GM18508 (cell line): ENCODE measurements around the gene HOXA9.

Experiments
- ATAC-seq: cut with Tn5 transposase; IDR thresholded peaks from one replicate; pipeline ENCODE4 v1.9.1; 2021; ENCODE audit warnings: moderate number of reproducible peaks; ENCODE audit not compliant: insufficient read depth, unreplicated experiment

HOXA9 gene

GRCh38 chr7:27201580-27202017 is 36.3 kb upstream of the HOXA9 start:
- no peak for ATAC-seq

- ATAC-seq, result no peak
Observed at GRCh38 chr7:27200761-27201579, 35.6 kb upstream of the HOXA9 start.

GRCh38 chr7:27199849-27200760 is 34.8 kb upstream of the HOXA9 start, which contains the start of gene HOXA13:
Gene HOXA13, minus strand, starts transcription at chr7:27200091. Its CDS starts 14 bp downstream, at chr7:27200077.
- ATAC-seq, result no peak

GRCh38 chr7:27198871-27199801 is 33.8 kb upstream of the HOXA9 start:
- no peak for ATAC-seq

GRCh38 chr7:27198138-27198841 is 33.0 kb upstream of the HOXA9 start:
- no peak for ATAC-seq

- ATAC-seq, result no peak
Observed at GRCh38 chr7:27197137-27198042, 32.1 kb upstream of the HOXA9 start.

GRCh38 chr7:27196287-27196767 is 31.0 kb upstream of the HOXA9 start:
- no peak for ATAC-seq

- ATAC-seq, result no peak
Observed at GRCh38 chr7:27194686-27195379, 29.5 kb upstream of the HOXA9 start.

- ATAC-seq, result no peak
Observed at GRCh38 chr7:27194002-27194352, 28.6 kb upstream of the HOXA9 start.

GRCh38 chr7:27193335-27194001 is 28.1 kb upstream of the HOXA9 start:
- no peak for ATAC-seq

GRCh38 chr7:27192546-27193334 is 27.4 kb upstream of the HOXA9 start:
- no peak for ATAC-seq

- ATAC-seq, result no peak
Observed at GRCh38 chr7:27191833-27192545, 26.7 kb upstream of the HOXA9 start.

GRCh38 chr7:27191161-27191731 is 25.9 kb upstream of the HOXA9 start:
- no peak for ATAC-seq

- no peak for ATAC-seq
Observed at GRCh38 chr7:27189997-27190748, 24.8 kb upstream of the HOXA9 start.
